Subcutaneous abdominal adipose tissue (tissue), 5 donors: ENCODE results near the gene ZNF366.
"Not testable (repeated sequence)": the region's sequence is repeated elsewhere in the genome, so short reads cannot be mapped to it uniquely, and the experiment has no call there.

ENCODE experiments used
- H3K27ac ChIP-seq: one replicate; pipeline ENCODE4 v1.7.0; 2013; ENCODE audit warnings: low read depth, mild to moderate bottlenecking, inconsistent platforms, low read length, moderate library complexity
- H3K27me3 ChIP-seq, 5 donors: one replicate each; pipeline ENCODE4 v1.7.0; 2013; ENCODE audit warnings: low read length in 5 of 5, inconsistent platforms in 1 of 5; ENCODE audit not compliant: control insufficient read depth in 5 of 5, insufficient read depth in 4 of 5
- H3K36me3 ChIP-seq, 5 donors: one replicate each; pipeline ENCODE4 v1.7.0; 2013; ENCODE audit warnings: low read length in 5 of 5; ENCODE audit not compliant: control insufficient read depth in 5 of 5, insufficient read depth in 5 of 5
- H3K4me1 ChIP-seq, 5 donors: one replicate each; pipeline ENCODE4 v1.7.0; 2013; ENCODE audit warnings: low read length in 5 of 5, mild to moderate bottlenecking in 3 of 5, moderate library complexity in 1 of 5; ENCODE audit not compliant: control insufficient read depth in 5 of 5, insufficient read depth in 5 of 5
- H3K4me3 ChIP-seq, 5 donors: one replicate each; pipeline ENCODE4 v1.7.0; 2013; ENCODE audit warnings: low read length in 5 of 5, low read depth in 1 of 5
- H3K9ac ChIP-seq, 5 donors: one replicate each; pipeline ENCODE4 v1.7.0; 2013; ENCODE audit warnings: low read length in 5 of 5, mild to moderate bottlenecking in 4 of 5, moderate library complexity in 3 of 5
- H3K9me3 ChIP-seq, 5 donors: one replicate each; pipeline ENCODE4 v1.7.0; 2013; ENCODE audit warnings: low read length in 5 of 5; ENCODE audit not compliant: control insufficient read depth in 5 of 5
- donor health status: healthy.
- donor health status: healthy.
- donor health status: healthy.
- donor health status: healthy.
- donor health status: healthy.

The ZNF366 gene

DNA sequence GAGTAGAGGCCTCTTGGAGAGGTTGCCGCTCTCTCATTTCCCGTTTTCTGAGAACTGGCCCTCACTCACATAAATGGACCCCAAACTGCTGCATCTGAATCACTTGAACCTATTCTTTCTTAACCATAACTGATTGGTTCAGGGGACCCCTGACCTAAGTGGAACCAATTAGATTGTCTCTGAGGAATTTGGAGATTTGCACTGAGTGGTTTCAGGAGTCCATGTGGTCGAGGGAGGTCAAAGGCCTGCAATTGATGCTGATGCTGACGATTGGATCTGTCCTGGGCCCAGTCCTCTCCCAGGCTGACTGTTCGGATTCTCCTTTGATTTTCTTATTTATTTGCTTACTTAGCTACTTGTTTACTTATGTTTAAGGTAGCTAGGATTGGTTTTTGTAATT lies 99.1 kb downstream of the ZNF366 start:
- Histone ChIP-seq H3K9ac (no peak overlapping the region), H3K36me3 (no peaks in the 10 kb centered on the region), H3K4me3 (no peak overlapping the region), H3K27me3 (no peaks in the 10 kb centered on the region), H3K4me1 (peaks cover 0 to 4% (median 0%) of the 10 kb centered on the region in 5 donors), H3K9me3 (no peaks in the 10 kb centered on the region), H3K27ac (no peak overlapping the region)

DNA sequence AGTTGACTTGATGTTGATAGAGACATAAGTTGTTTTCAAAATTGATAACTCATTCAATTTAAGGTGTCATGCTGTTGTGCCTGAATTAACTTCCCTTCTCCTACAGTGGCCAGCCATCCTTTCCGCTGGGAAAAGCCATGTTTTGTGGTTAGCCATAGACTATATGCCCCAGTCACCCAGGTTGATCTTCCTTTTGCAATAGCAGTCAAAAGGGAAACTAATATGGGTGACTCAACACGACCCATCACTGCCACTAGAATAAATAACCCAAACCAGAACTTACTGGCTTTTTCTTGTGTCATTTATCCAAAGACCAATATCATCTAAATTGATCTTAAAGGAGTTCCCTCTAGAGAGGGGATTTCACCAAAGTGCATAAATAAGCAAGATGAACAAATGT lies 99.7 kb downstream of the ZNF366 start:
- Histone ChIP-seq H3K9me3 (no peaks in the 10 kb centered on the region), H3K9ac (no peak overlapping the region), H3K27ac (no peak overlapping the region), H3K4me3 (no peak overlapping the region), H3K27me3 (no peaks in the 10 kb centered on the region), H3K4me1 (peaks cover 0 to 5% (median 0%) of the 10 kb centered on the region in 5 donors), H3K36me3 (no peaks in the 10 kb centered on the region)

DNA sequence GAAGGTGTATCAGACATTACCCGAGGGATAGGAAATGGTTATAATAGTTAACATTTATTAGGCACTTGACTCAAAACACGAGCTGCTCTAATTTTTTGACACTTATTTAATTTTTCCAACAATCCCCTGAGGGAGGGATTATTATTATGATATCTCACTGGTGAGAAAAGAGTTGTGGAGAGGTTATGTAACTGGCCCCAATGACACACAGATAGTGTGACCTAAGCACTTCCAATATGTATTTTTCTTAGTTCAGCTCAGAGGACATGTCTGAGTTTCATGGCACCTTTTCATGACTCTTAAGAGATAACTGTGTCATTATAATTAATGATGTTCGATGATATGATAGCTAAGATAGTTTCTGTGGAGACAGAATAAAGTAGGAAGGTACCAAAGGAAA lies 100.1 kb downstream of the ZNF366 start:
- no peaks in the 10 kb centered on the region for H3K36me3 ChIP-seq
- H3K27me3 ChIP-seq = no peaks in the 10 kb centered on the region
- no peak overlapping the region for H3K4me3 ChIP-seq
- H3K9ac ChIP-seq = no peak overlapping the region
- peaks cover 0 to 7% (median 0%) of the 10 kb centered on the region in 5 donors for H3K4me1 ChIP-seq
- H3K9me3 ChIP-seq = peaks cover 0 to 2% (median 0%) of the 10 kb centered on the region in 5 donors
- H3K27ac ChIP-seq = no peak overlapping the region

DNA sequence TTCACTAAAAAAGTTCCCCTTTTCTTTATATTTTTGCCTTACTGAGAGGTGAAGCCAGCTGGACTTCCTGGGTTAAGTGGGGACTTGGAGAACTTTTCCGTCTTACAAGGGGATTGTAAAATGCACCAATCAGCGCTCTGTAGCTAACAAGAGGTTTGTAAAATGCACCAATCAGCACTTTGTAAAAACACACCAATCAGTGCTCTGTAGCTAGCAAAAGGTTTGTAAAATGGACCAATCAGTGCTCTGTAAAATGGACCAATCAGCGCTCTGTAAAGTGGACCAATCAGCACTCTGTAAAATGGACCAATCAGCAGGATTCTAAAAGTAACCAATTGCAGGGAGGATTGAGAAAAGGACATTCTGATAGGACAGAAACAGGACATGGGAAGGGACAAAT lies 102.4 kb downstream of the ZNF366 start:
- H3K4me3 ChIP-seq, H3K36me3 ChIP-seq, H3K27me3 ChIP-seq, H3K27ac ChIP-seq, H3K9ac ChIP-seq: not testable (repeated sequence)
- Histone ChIP-seq H3K9me3 (peaks cover 3 to 20% (median 12%) of the 10 kb centered on the region in 5 donors), H3K4me1 (peaks cover 0 to 14% (median 4%) of the 10 kb centered on the region in 5 donors)

DNA sequence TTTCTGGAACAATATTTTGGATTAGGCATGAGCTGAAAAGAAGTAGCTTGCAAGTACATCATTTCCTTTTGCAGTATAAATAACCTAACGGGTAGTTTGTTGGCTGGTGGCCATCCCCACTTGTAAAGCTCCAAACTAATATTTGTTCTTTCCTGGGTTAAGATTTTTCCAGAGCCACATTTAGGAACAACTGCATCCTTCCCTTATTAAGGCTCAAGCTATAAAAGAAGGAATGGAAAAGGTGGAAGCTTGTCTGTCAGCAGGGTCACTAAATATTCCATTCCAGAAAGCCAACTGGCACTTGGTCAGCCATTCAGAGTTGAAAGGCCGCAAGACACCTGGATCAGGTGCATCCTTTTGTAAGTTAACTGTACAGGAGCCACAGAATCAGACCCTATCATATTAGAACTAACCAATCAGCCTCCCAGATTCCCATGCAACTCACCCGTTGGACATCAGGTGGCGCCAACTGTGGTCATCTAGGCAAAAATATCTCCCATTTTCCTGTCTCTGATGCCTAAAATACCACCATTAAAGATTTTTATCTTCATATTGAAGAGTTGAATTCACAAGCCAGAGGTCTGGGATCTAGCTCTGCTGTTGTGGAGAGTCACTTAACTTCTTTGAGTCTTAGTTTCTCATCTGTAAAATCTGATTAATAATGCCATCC lies 104.1 kb downstream of the ZNF366 start:
- Histone ChIP-seq H3K9ac (no peak overlapping the region), H3K9me3 (peaks cover 3 to 20% (median 12%) of the 10 kb centered on the region in 5 donors), H3K4me1 (peaks cover 0 to 22% (median under 1%) of the 10 kb centered on the region in 5 donors), H3K27me3 (no peaks in the 10 kb centered on the region), H3K4me3 (no peak overlapping the region), H3K36me3 (no peaks in the 10 kb centered on the region), H3K27ac (peak overlapping the region; percentile 6)

DNA sequence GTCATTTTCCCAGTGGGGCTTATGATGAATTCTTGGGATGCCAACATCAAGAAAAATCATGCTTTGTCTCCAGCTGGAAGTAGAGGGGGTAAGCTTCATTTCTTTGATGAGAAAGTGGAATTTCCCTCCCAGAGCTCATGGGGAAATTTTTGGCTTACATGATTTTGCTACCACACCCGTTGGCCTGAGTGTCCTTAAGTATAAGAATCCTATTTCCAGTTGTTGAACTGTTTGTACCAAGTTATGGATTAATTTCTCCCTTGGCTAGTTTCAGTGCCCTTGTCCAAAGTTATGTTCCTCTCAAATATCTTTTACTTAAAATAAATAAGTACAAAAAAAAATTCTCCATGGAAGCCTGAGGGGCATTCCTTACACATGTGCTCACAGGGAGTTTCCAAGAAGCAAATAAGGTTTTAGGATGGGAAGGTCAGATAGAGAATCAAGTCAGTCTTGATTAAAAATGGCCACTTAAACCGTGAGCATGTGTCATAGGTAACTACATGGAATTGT lies 104.8 kb downstream of the ZNF366 start:
- H3K27me3 ChIP-seq = no peaks in the 10 kb centered on the region
- H3K36me3 ChIP-seq = no peaks in the 10 kb centered on the region
- H3K4me3 ChIP-seq = no peak overlapping the region
- peaks cover 3 to 20% (median 12%) of the 10 kb centered on the region in 5 donors for H3K9me3 ChIP-seq
- H3K9ac ChIP-seq = no peak overlapping the region
- H3K27ac ChIP-seq = peak overlapping the region; percentile 12
- H3K4me1 ChIP-seq = peaks cover 0 to 24% (median 4%) of the 10 kb centered on the region in 5 donors

DNA sequence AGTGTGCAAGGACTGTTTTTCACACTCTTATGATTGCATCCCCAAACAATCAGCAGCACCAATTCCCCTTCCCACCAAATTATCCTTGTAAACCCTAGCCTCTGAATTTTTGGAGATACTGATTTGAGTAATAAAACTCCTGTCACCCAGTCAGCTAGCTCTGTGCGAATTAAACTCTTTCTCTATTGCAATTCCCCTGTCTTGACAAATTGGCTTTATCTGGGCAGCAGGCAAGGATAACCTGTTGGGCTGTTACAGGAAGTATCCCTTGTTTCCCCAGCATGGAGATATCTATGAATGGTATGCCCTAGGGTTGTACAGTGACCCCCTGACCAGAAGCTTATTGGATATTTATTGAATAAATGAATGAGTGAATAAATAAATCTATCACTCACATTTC lies 106.3 kb downstream of the ZNF366 start:
- peaks cover 0 to 24% (median 4%) of the 10 kb centered on the region in 5 donors for H3K4me1 ChIP-seq

DNA sequence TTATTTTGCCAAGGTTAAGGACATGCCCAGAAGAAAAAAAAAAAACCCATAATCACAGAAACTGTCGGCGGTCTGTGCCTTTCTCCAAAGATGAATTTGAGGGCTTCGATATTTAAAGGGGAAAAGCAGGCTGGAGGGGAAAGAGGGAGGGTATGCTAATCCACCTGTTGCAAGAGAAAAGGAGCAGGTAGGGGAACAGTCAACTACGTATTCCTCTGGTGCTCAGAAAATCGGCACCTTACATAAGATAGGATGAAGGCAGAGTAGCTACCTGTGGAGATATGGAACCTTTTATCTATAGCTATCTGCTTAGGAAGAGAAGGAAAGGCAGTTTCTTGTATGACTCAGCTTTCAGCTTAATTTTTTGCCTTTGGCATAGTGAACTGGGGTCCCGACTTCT lies 109.4 kb downstream of the ZNF366 start:
- no peaks in the 10 kb centered on the region for H3K36me3 ChIP-seq
- H3K9me3 ChIP-seq = peaks cover 3 to 20% (median 12%) of the 10 kb centered on the region in 5 donors
- no peak overlapping the region for H3K4me3 ChIP-seq
- H3K27ac ChIP-seq = no peak overlapping the region
- H3K4me1 ChIP-seq = peaks cover 0 to 19% (median 7%) of the 10 kb centered on the region in 5 donors
- no peaks in the 10 kb centered on the region for H3K27me3 ChIP-seq
- no peak overlapping the region for H3K9ac ChIP-seq

More for the DNA sequence above, 106.3 kb downstream of the ZNF366 start:
- Histone ChIP-seq H3K4me3 (no peak overlapping the region), H3K27ac (no peak overlapping the region), H3K27me3 (no peaks in the 10 kb centered on the region), H3K9ac (no peak overlapping the region), H3K36me3 (no peaks in the 10 kb centered on the region), H3K9me3 (peaks cover 3 to 20% (median 12%) of the 10 kb centered on the region in 5 donors)

DNA sequence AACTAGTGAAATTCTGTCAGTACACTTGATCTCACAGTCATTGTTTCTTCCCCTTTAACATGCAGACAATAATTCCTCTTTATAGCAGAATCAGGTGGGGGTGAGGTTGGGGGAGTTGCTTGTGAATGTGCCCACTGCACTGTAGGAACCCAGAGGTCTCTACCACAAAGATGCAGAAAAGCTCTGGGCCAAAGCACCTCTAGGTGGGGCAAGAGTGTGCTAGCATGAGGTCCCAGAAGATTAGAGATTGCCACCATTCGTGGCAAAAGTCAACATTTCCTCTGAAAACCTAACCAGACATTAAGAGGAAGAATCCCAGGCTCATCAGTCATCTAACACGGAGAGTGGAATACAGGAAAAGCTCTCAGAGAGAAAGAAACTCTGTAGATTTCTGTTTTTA lies 112.5 kb downstream of the ZNF366 start:
- Histone ChIP-seq H3K4me3 (no peak overlapping the region), H3K27ac (no peak overlapping the region), H3K27me3 (no peaks in the 10 kb centered on the region), H3K36me3 (no peaks in the 10 kb centered on the region), H3K9ac (no peak overlapping the region), H3K4me1 (peaks cover 0 to 22% (median 12%) of the 10 kb centered on the region in 5 donors), H3K9me3 (no peaks in the 10 kb centered on the region)

DNA sequence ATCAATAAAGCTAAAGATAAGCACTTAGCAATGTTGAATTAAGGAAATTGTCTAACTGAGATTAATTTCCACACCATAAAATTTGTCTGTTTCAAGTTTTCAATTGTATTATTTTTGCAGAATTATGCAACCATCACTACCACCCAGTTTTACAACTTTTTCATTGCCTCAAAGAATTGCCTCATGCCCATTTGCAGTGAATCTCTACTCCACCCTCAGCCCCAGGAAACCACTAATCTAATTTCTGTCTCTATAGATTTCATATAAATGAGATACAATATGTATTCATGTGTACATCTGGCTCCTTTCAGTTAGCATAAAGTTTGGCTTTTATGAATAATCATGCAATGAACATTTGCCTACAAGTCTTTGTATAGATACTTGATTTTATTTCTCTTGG lies 114.2 kb downstream of the ZNF366 start:
- Histone ChIP-seq H3K9ac (no peak overlapping the region), H3K27ac (peak overlapping the region; percentile 52), H3K9me3 (no peaks in the 10 kb centered on the region), H3K36me3 (no peaks in the 10 kb centered on the region), H3K27me3 (no peaks in the 10 kb centered on the region), H3K4me3 (no peak overlapping the region), H3K4me1 (peaks cover 1 to 20% (median 16%) of the 10 kb centered on the region in 5 donors)
